Posterior cingulate gyrus (tissue), 11 donors: Measurements from ENCODE around the gene TLE3.

ENCODE experiments used
- DNase-seq, 10 donors: peaks; one replicate each; pipeline versions ENCODE4 v3.0.0 to v3.0.0-alpha.2; 2020 to 2021; ENCODE audit warnings: mixed read lengths in 3 of 10
- intact Hi-C: fragments of 100-400 bp; cut with DNase I; formaldehyde crosslinking; loops from one replicate; pipeline ENCODE4 v1.15.1; 2023

Gene TLE3

GRCh38 chr15:70053716-70054229, 43.9 kb downstream of the TLE3 start:
- intact Hi-C loops: no loop called here
- DNase-seq: peak in 1 of 10 donors; percentile 37

GRCh38 chr15:70053001-70053715, 44.6 kb downstream of the TLE3 start:
- intact Hi-C loops: no loop called here
- peak in 5 of 10 donors; percentile 5 to 75 (median 40) for DNase-seq

- intact Hi-C loops: no loop called here
- peak in 3 of 10 donors; percentile 2 to 64 (median 41) for DNase-seq
Observed at GRCh38 chr15:70051948-70052633, 45.6 kb downstream of the TLE3 start.

- intact Hi-C loops: no loop called here
Observed at GRCh38 chr15:70050970-70051369, 46.7 kb downstream of the TLE3 start.

GRCh38 chr15:70050441-70050840, 47.3 kb downstream of the TLE3 start:
- peak in 2 of 10 donors; percentile 12 to 27 for DNase-seq
- intact Hi-C loops: no loop called here

More at GRCh38 chr15:70050970-70051369, 46.7 kb downstream of the TLE3 start:
- peak in 2 of 10 donors; percentile 7 to 45 for DNase-seq

- intact Hi-C loops: no loop called here
- peak in 3 of 10 donors; percentile 9 to 84 (median 54) for DNase-seq
Observed at GRCh38 chr15:70049701-70050301, 47.9 kb downstream of the TLE3 start.

GRCh38 chr15:70048578-70049514, 48.9 kb downstream of the TLE3 start:
- DNase-seq: peak in 2 of 10 donors; percentile 10 to 26
- intact Hi-C loops: no loop called here

GRCh38 chr15:70048198-70048565, 49.5 kb downstream of the TLE3 start:
- intact Hi-C loops: no loop called here
- DNase-seq: peak in 2 of 10 donors; percentile 61 to 85

GRCh38 chr15:70047386-70048197, 50.1 kb downstream of the TLE3 start:
- peak in 3 of 10 donors; percentile 14 to 76 (median 63) for DNase-seq
- intact Hi-C loops: no loop called here

GRCh38 chr15:70046679-70047369, 50.9 kb downstream of the TLE3 start:
- DNase-seq: peak in 2 of 10 donors; percentile 3 to 13
- intact Hi-C loops: no loop called here

- DNase-seq: no peak
- intact Hi-C loops: no loop called here
Observed at GRCh38 chr15:70045045-70045444, 52.7 kb downstream of the TLE3 start.

GRCh38 chr15:70044168-70044567, 53.5 kb downstream of the TLE3 start:
- DNase-seq: peak in 2 of 10 donors; percentile 2 to 16
- intact Hi-C loops: no loop called here

- intact Hi-C loops: no loop called here
- DNase-seq: no peak
Observed at GRCh38 chr15:70043590-70043989, 54.1 kb downstream of the TLE3 start.

GRCh38 chr15:70042553-70043214, 55.0 kb downstream of the TLE3 start:
- DNase-seq: no peak
- intact Hi-C loops: no loop called here

GRCh38 chr15:70039917-70040316, 57.8 kb downstream of the TLE3 start:
- no peak for DNase-seq

GRCh38 chr15:70038730-70039392, 58.9 kb downstream of the TLE3 start:
- no peak for DNase-seq
- intact Hi-C loops: no loop called here

More at GRCh38 chr15:70039917-70040316, 57.8 kb downstream of the TLE3 start:
- intact Hi-C loops: no loop called here

GRCh38 chr15:70037292-70037640, 60.5 kb downstream of the TLE3 start:
- no peak for DNase-seq
- intact Hi-C loops: no loop called here
